ENCODE measurements around the gene TMEM132A.
"Not testable (repeated sequence)": the region's sequence is repeated elsewhere in the genome, so short reads cannot be mapped to it uniquely, and the experiment has no call there.

The TMEM132A gene

GRCh38 chr11:60905047-60905446, 19.2 kb upstream of the TMEM132A start:
- TF ChIP-seq CTCF (IDR thresholded peaks at IDR 0.05; ENCODE audit: low read depth, low read length, missing control alignments) = no peak
- peak overlapping the region; percentile 93 for H3K4me3 ChIP-seq (replicated peaks; ENCODE audit: low read depth, low read length)

GRCh38 chr11:60905551-60906113, 18.6 kb upstream of the TMEM132A start:
- DNase-seq (ENCODE audit: extremely low read depth, low read depth) = no peak
- no peak for TF ChIP-seq CTCF (IDR thresholded peaks at IDR 0.05; ENCODE audit: low read depth, low read length, missing control alignments)
- H3K4me3 ChIP-seq (replicated peaks; ENCODE audit: low read depth, low read length) = peak overlapping the region; percentile 93

More at GRCh38 chr11:60905047-60905446, 19.2 kb upstream of the TMEM132A start:
- no peak for DNase-seq (ENCODE audit: extremely low read depth, low read depth)

- TF ChIP-seq CTCF (IDR thresholded peaks at IDR 0.05; ENCODE audit: low read depth, low read length, missing control alignments) = no peak
- H3K4me3 ChIP-seq (replicated peaks; ENCODE audit: low read depth, low read length) = peak within 1 kb of the TSS; percentile 93
- DNase-seq (ENCODE audit: extremely low read depth, low read depth) = peak; percentile 90
Measured at GRCh38 chr11:60906132-60906972, 17.9 kb upstream of the TMEM132A start, which contains the start of gene PRPF19. Gene PRPF19, minus strand, starts transcription at chr11:60906585. Its CDS starts 203 bp downstream, at chr11:60906382.

GRCh38 chr11:60908803-60909202, 15.5 kb upstream of the TMEM132A start:
- no peak overlapping the region for H3K4me3 ChIP-seq (replicated peaks; ENCODE audit: low read depth, low read length)
- TF ChIP-seq CTCF (IDR thresholded peaks at IDR 0.05; ENCODE audit: low read depth, low read length, missing control alignments) = no peak
- DNase-seq (ENCODE audit: extremely low read depth, low read depth) = no peak

GRCh38 chr11:60909680-60910280, 14.5 kb upstream of the TMEM132A start:
- H3K4me3 ChIP-seq (replicated peaks; ENCODE audit: low read depth, low read length); DNase-seq (ENCODE audit: extremely low read depth, low read depth): not testable (repeated sequence)

GRCh38 chr11:60910281-60910687, 14.0 kb upstream of the TMEM132A start:
- no peak for TF ChIP-seq CTCF (IDR thresholded peaks at IDR 0.05; ENCODE audit: low read depth, low read length, missing control alignments)
- DNase-seq (ENCODE audit: extremely low read depth, low read depth) = no peak
- no peak overlapping the region for H3K4me3 ChIP-seq (replicated peaks; ENCODE audit: low read depth, low read length)

All from HFF-Myc (cell line).